OCI-LY1 (cell line): Measurements from ENCODE around the gene ARHGAP10.

Experiments used
- H2AFZ ChIP-seq: fragments of 200-600 bp; sonication (generic), shearing (Covaris generic); 2 replicates; pipeline ENCODE4 v1.6.0; 2014; ENCODE audit warnings: antibody characterized with exemption, mild to moderate bottlenecking, low read length
- H3F3A ChIP-seq: fragments of 200-600 bp; sonication (generic), shearing (Covaris generic); 2 replicates; pipeline ENCODE4 v1.6.0; 2014; ENCODE audit warnings: mild to moderate bottlenecking, antibody characterized with exemption, low read length, moderate library complexity; ENCODE audit not compliant: insufficient read depth
- H3K27ac ChIP-seq: fragments of 200-600 bp; sonication (generic); 2 replicates; pipeline ENCODE4 v1.5.1; 2014; ENCODE audit warnings: low read length, mixed run types, mild to moderate bottlenecking, low read depth; ENCODE audit not compliant: poor library complexity, severe bottlenecking
- H3K27me3 ChIP-seq: fragments of 200-600 bp; sonication (generic); 2 replicates; pipeline ENCODE4 v1.6.0; 2014; ENCODE audit warnings: antibody characterized with exemption, mild to moderate bottlenecking, low read length, moderate library complexity; ENCODE audit not compliant: insufficient read depth
- H3K36me3 ChIP-seq: fragments of 200-600 bp; sonication (generic); 2 replicates; pipeline ENCODE4 v1.6.1; 2014; ENCODE audit warnings: mild to moderate bottlenecking, antibody characterized with exemption, low read length, moderate library complexity, mixed read lengths; ENCODE audit not compliant: insufficient read depth
- H3K4me1 ChIP-seq: fragments of 200-600 bp; sonication (generic); 2 replicates; pipeline ENCODE4 v1.5.1; 2014; ENCODE audit warnings: mild to moderate bottlenecking, low read length, moderate library complexity; ENCODE audit not compliant: insufficient read depth, severe bottlenecking
- H3K4me2 ChIP-seq: fragments of 200-600 bp; sonication (generic), shearing (Covaris generic); 2 replicates; pipeline ENCODE4 v1.6.1; 2014; ENCODE audit warnings: low read length
- H3K4me3 ChIP-seq: fragments of 200-600 bp; sonication (generic); 2 replicates; pipeline ENCODE4 v1.5.1; 2014; ENCODE audit warnings: low read length, low read depth, mild to moderate bottlenecking, mixed read lengths; ENCODE audit not compliant: poor library complexity, severe bottlenecking
- H3K79me2 ChIP-seq: fragments of 200-600 bp; shearing (Covaris generic); 2 replicates; pipeline ENCODE4 v1.6.1; 2016; ENCODE audit warnings: mixed run types, low read length, mixed read lengths; ENCODE audit not compliant: insufficient read depth
- H3K9ac ChIP-seq: fragments of 200-600 bp; sonication (generic), shearing (Covaris generic); 2 replicates; pipeline ENCODE4 v1.6.1; 2014; ENCODE audit warnings: mild to moderate bottlenecking, low read length, mixed read lengths
- H3K9me2 ChIP-seq: fragments of 200-600 bp; sonication (generic), shearing (Covaris generic); 2 replicates; pipeline ENCODE4 v1.6.1; 2014; ENCODE audit warnings: low read depth, mild to moderate bottlenecking, low read length, mixed read lengths
- H3K9me3 ChIP-seq: fragments of 200-600 bp; shearing (Covaris generic); 2 replicates; pipeline ENCODE4 v1.6.1; 2014; ENCODE audit warnings: low read length, mixed read lengths
- H4K20me1 ChIP-seq: fragments of 200-600 bp; sonication (generic), shearing (Covaris generic); 2 replicates; pipeline ENCODE4 v1.6.0; 2016; ENCODE audit warnings: mild to moderate bottlenecking, low read length; ENCODE audit not compliant: insufficient read depth
- EZH2 ChIP-seq: fragments of 200-600 bp; sonication (generic), shearing (Covaris generic); IDR thresholded peaks from 2 replicates; pipeline ENCODE4 v1.8.0; 2017; ENCODE audit warnings: borderline replicate concordance, mixed run types, mild to moderate bottlenecking, antibody characterized with exemption, low read length, moderate library complexity, mixed read lengths
- TF ChIP-seq, protein P1 (sequence below): fragments of 200-600 bp; sonication (generic), shearing (Covaris generic); IDR thresholded peaks from 2 replicates; pipeline ENCODE4 v1.5.1; 2017; ENCODE audit warnings: mild to moderate bottlenecking, antibody characterized with exemption, low read length, moderate library complexity, mixed read lengths

The ARHGAP10 gene

GRCh38 chr4:147799986-147800555 lies 68.2 kb downstream of the ARHGAP10 start:
- Histone ChIP-seq H3F3A (no peaks in the 10 kb centered on the region), H3K9ac (no peak overlapping the region), H3K4me1 (no peaks in the 10 kb centered on the region), H3K4me3 (no peak overlapping the region), H4K20me1 (no peaks in the 10 kb centered on the region), H3K9me3 (no peaks in the 10 kb centered on the region), H3K27me3 (no peaks in the 10 kb centered on the region), H3K27ac (no peak overlapping the region), H3K9me2 (no peaks in the 10 kb centered on the region), H3K4me2 (no peak overlapping the region), H2AFZ (no peak overlapping the region), H3K79me2 (no peaks in the 10 kb centered on the region), H3K36me3 (no peaks in the 10 kb centered on the region)
- TF ChIP-seq, protein P1, sequence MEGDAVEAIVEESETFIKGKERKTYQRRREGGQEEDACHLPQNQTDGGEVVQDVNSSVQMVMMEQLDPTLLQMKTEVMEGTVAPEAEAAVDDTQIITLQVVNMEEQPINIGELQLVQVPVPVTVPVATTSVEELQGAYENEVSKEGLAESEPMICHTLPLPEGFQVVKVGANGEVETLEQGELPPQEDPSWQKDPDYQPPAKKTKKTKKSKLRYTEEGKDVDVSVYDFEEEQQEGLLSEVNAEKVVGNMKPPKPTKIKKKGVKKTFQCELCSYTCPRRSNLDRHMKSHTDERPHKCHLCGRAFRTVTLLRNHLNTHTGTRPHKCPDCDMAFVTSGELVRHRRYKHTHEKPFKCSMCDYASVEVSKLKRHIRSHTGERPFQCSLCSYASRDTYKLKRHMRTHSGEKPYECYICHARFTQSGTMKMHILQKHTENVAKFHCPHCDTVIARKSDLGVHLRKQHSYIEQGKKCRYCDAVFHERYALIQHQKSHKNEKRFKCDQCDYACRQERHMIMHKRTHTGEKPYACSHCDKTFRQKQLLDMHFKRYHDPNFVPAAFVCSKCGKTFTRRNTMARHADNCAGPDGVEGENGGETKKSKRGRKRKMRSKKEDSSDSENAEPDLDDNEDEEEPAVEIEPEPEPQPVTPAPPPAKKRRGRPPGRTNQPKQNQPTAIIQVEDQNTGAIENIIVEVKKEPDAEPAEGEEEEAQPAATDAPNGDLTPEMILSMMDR = no peak
- TF ChIP-seq EZH2 = no peak

GRCh38 chr4:147801820-147802219 lies 69.9 kb downstream of the ARHGAP10 start:
- Histone ChIP-seq H3K9ac (no peak overlapping the region), H4K20me1 (no peaks in the 10 kb centered on the region), H3K79me2 (no peaks in the 10 kb centered on the region), H3K4me2 (no peak overlapping the region), H3K9me2 (no peaks in the 10 kb centered on the region), H3K36me3 (no peaks in the 10 kb centered on the region), H2AFZ (no peak overlapping the region), H3K4me3 (no peak overlapping the region), H3K4me1 (no peaks in the 10 kb centered on the region), H3K27me3 (no peaks in the 10 kb centered on the region), H3F3A (no peaks in the 10 kb centered on the region), H3K27ac (no peak overlapping the region), H3K9me3 (no peaks in the 10 kb centered on the region)
- no peak for TF ChIP-seq EZH2
- TF ChIP-seq, protein P1 = no peak

DNA sequence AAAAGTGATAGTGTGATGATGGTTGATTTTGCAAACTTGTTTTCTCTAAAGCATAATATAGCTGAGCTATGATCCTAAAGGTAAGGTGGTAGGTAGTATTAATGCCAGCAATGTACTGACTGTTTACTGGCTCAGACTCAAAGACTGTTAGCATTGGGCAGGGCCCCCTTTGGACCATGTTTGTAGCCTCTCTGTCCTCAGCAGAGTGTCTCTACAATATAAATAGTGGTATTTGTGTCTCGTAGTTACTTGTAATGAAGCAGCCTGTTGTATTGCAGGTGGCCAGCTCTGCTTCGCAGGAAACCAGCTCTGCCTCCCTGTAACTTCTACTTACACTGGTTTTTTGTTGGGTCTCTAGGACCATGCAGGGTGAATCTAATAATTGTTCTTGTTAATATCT lies 70.5 kb downstream of the ARHGAP10 start:
- Histone ChIP-seq H3K79me2 (no peaks in the 10 kb centered on the region), H3K27ac (no peak overlapping the region)

More for the DNA sequence above, 70.5 kb downstream of the ARHGAP10 start:
- no peak overlapping the region for H2AFZ ChIP-seq
- no peak overlapping the region for H3K4me3 ChIP-seq
- H3K4me1 ChIP-seq = no peaks in the 10 kb centered on the region
- TF ChIP-seq, protein P1 = no peak
- TF ChIP-seq EZH2 = no peak
- no peaks in the 10 kb centered on the region for H3K36me3 ChIP-seq
- no peaks in the 10 kb centered on the region for H3K9me2 ChIP-seq
- no peak overlapping the region for H3K9ac ChIP-seq
- no peaks in the 10 kb centered on the region for H3K9me3 ChIP-seq
- H3F3A ChIP-seq = no peaks in the 10 kb centered on the region
- no peaks in the 10 kb centered on the region for H4K20me1 ChIP-seq
- H3K27me3 ChIP-seq = no peaks in the 10 kb centered on the region
- H3K4me2 ChIP-seq = no peak overlapping the region
